Nephron (organoid): ENCODE data around the gene CACNA2D2.

Source experiments
- H3K27ac Mint-ChIP-seq, 3 experiments: 2 replicates each; pipeline ENCODE4 v1.8.0; 2020; ENCODE audit warnings: mixed read lengths in 3 of 3, mild to moderate bottlenecking in 2 of 3, moderate library complexity in 1 of 3
- H3K27me3 Mint-ChIP-seq: 2 replicates; pipeline ENCODE4 v1.8.0; 2021; ENCODE audit warnings: low read depth, mild to moderate bottlenecking, moderate library complexity, mixed read lengths
- H3K36me3 Mint-ChIP-seq: 2 replicates; pipeline ENCODE4 v1.8.0; 2020; ENCODE audit warnings: low read depth, mixed read lengths
- H3K4me1 Mint-ChIP-seq: 2 replicates; pipeline ENCODE4 v1.8.0; 2020; ENCODE audit warnings: mixed read lengths
- H3K4me3 Mint-ChIP-seq, 3 experiments: 2 replicates each; pipeline ENCODE4 v1.8.0; 2020; ENCODE audit warnings: mild to moderate bottlenecking in 3 of 3, mixed read lengths in 3 of 3, moderate library complexity in 2 of 3
- H3K9me3 Mint-ChIP-seq: 2 replicates; pipeline ENCODE4 v1.8.0; 2020; ENCODE audit warnings: mixed read lengths
- TF ChIP-seq, protein P1 (sequence below), 3 experiments: fragments of 200-600 bp; sonication (generic); IDR thresholded peaks; one replicate each; pipeline ENCODE4 v1.5.0; 2021; ENCODE audit warnings: antibody characterized with exemption in 3 of 3; ENCODE audit not compliant: unreplicated experiment in 3 of 3

The CACNA2D2 gene

DNA sequence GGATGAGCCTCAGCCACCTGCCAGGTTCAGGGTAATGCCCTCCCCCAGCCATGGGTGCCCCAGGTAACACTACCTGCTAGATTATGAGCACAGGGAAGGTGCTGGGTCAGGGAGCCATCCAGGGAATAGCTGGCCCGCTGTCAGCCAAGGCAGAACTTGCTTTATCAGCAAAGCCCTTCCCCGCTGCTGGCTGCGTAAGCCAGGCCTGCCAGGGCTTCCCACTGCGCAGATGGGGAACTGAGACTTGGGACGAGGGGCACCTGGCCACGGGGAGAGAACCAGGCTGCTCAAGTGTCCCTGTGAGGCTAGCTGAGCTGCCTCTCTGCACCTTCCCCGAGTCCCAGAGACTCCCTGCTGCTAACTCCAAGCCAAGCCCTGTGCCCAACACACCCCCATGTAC lies 45.4 kb downstream of the CACNA2D2 start:
- H3K36me3 Mint-ChIP-seq, result no peaks in the 10 kb centered on the region
- peaks cover 12% of the 10 kb centered on the region for H3K27me3 Mint-ChIP-seq
- H3K4me3 Mint-ChIP-seq, result no peak overlapping the region
- H3K9me3 Mint-ChIP-seq, result no peaks in the 10 kb centered on the region
- H3K27ac Mint-ChIP-seq, result no peak overlapping the region
- TF ChIP-seq, protein P1, sequence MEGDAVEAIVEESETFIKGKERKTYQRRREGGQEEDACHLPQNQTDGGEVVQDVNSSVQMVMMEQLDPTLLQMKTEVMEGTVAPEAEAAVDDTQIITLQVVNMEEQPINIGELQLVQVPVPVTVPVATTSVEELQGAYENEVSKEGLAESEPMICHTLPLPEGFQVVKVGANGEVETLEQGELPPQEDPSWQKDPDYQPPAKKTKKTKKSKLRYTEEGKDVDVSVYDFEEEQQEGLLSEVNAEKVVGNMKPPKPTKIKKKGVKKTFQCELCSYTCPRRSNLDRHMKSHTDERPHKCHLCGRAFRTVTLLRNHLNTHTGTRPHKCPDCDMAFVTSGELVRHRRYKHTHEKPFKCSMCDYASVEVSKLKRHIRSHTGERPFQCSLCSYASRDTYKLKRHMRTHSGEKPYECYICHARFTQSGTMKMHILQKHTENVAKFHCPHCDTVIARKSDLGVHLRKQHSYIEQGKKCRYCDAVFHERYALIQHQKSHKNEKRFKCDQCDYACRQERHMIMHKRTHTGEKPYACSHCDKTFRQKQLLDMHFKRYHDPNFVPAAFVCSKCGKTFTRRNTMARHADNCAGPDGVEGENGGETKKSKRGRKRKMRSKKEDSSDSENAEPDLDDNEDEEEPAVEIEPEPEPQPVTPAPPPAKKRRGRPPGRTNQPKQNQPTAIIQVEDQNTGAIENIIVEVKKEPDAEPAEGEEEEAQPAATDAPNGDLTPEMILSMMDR (IDR thresholded peaks at IDR 0.05; ENCODE audit: unreplicated experiment in 3 of 3), result no peak
- peaks cover 23% of the 10 kb centered on the region for H3K4me1 Mint-ChIP-seq

DNA sequence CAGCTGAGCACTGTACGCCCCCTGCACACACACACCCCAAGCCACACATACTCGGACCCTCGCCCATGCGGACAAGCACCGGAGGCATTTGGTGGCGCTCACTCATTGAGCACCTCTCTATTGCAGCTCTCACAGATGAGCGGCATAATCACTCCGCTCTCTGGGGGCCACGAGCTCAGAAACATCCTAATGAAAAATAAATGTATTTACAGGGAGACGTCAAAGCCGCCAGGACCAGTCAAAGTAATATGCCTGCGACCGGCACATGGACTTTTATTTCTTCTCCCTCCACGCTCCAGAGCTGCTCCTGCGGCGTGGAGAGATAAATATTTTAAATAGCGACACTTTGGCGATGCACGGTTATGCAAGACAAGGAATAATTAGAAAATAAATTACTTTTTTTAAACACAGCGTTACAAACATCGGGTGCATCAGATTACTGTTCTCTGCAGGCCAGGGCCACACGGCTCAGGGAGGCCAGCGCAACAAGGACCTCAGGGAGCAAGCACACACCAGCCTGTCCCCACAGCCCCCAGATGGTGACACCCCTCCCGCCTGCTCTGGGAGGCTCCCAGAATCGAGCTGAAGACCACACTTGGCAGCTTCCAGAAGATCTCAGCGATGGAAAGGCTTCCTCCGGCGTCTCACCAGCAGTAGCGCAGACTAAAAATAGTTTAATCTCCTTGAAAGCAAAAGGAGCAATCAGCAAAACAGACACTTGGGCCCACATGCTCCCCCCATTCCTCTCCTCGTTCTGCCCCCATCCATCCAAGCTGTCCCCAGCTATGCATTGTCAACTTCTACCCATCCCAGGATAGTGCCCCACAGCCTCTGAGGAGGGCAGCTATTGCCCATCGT lies 48.0 kb downstream of the CACNA2D2 start:
- Mint-ChIP-seq H3K4me1 (peaks cover 35% of the 10 kb centered on the region), H3K27me3 (peaks cover 8% of the 10 kb centered on the region)

DNA sequence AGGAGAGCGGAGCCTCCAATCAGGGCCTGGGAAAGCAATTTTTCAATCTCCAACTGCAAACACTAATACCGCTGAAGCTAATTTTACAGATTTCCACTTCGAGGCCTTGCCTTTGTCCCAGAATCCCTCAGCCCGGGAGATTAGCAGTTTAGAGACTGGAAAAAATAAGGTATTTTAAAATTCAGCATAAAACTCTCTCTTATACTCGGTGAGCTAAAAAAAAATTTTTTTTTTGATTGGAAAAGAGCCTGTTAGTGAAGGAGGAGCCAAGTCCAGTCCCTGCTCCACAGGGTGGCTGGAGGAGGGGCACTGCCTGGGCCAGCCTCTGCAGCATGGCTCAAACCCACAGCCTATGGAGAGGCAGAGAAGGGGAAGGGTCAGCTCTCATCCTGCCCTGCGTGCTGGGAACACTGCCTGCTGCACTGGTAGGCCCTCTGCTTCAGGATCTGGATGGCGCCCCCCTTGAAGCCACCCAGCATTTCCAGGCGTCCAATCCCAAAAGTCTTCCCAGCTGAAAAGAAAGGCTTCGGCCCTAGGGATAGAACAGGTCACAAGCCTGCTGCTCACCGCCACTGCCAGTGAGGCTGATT lies 48.9 kb downstream of the CACNA2D2 start:
- peak overlapping the region; percentile 31 to 76 (median 41) for H3K27ac Mint-ChIP-seq
- no peaks in the 10 kb centered on the region for H3K9me3 Mint-ChIP-seq
- no peaks in the 10 kb centered on the region for H3K36me3 Mint-ChIP-seq
- no peak overlapping the region for H3K4me3 Mint-ChIP-seq
- peaks cover 40% of the 10 kb centered on the region for H3K4me1 Mint-ChIP-seq
- TF ChIP-seq, protein P1 (IDR thresholded peaks at IDR 0.05; ENCODE audit: unreplicated experiment in 3 of 3), result no peak
- peaks cover 8% of the 10 kb centered on the region for H3K27me3 Mint-ChIP-seq

More for the DNA sequence above, 48.0 kb downstream of the CACNA2D2 start:
- Mint-ChIP-seq H3K4me3 (no peak overlapping the region), H3K9me3 (no peaks in the 10 kb centered on the region), H3K36me3 (no peaks in the 10 kb centered on the region), H3K27ac (peak overlapping the region in 2 of 3 experiments; percentile 31 to 76)
- TF ChIP-seq, protein P1 (IDR thresholded peaks at IDR 0.05; ENCODE audit: unreplicated experiment in 3 of 3), result no peak

DNA sequence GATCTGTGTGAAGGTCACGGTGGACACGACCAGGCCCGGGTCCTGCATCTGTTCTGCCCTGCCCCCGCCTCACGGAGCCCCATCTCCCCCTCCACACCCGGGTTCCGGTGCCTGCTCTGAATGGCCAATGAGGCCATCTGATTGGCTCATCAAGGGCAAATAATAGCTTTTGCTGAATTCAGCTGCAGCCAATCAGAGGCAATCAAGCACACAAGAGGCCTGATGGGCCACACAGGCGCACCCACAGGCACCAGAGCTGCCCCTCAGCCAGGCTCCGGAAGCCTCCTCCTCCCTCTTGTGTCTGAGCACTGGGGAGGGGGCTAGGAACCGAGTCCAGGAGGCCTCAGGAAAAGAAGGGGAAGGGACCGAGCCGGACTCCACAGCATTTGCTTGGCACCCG lies 49.5 kb downstream of the CACNA2D2 start:
- Mint-ChIP-seq H3K4me3 (no peak overlapping the region), H3K27me3 (peaks cover 8% of the 10 kb centered on the region), H3K27ac (no peak overlapping the region), H3K4me1 (peaks cover 42% of the 10 kb centered on the region), H3K9me3 (no peaks in the 10 kb centered on the region), H3K36me3 (no peaks in the 10 kb centered on the region)
- TF ChIP-seq, protein P1 (IDR thresholded peaks at IDR 0.05; ENCODE audit: unreplicated experiment in 3 of 3), result no peak

DNA sequence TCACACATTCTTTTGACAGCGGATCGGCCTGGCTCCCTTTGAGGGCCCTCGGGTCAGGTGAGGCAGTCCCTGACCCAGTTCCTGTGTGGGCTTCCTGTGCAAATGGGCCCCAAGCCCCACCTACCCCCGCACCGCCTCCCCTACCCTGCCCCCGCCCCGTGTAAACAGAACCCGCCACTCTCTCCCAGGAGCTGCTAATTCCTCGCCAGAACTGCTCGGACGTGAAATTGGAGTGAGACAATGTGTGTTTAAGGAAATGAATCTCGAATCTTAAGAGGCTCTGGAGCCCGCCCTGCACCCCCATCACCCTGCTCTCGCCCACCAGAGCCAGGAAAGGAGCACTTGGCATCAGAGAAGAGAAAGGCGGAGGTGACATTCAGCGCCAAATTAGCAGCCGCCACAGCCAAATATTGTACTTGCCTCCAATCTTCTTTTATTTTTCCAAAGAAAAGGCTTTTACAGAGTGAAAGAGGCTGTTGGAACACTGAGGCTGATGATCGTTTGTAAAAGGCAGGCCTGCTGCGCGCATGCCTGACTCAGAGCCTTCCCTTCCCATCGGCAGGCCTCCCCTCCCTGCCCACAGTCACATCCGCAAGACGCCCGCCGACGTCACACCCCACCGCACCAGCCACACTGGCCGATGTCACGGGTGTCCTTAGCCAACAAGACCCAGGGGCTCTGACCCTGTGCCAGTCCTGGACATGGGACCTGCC lies 53.1 kb downstream of the CACNA2D2 start:
- Mint-ChIP-seq H3K27me3 (peaks cover 3% of the 10 kb centered on the region), H3K27ac (peak overlapping the region; percentile 86 to 88 (median 87)), H3K36me3 (no peaks in the 10 kb centered on the region), H3K9me3 (no peaks in the 10 kb centered on the region), H3K4me3 (peak overlapping the region in 1 of 3 experiments; percentile 25), H3K4me1 (peaks cover 46% of the 10 kb centered on the region)
- TF ChIP-seq, protein P1 (IDR thresholded peaks at IDR 0.05; ENCODE audit: unreplicated experiment in 3 of 3), result no peak
